Activated B cell treated with CpG ODN at 0.5 μM for 24 hours (primary cell): ENCODE results near the gene ARHGAP42. TPM values are rescaled to one million over a fixed set of nuclear protein-coding genes. Genes with fewer than 3 reads are reported as not detected.

ENCODE experiments used
- ATAC-seq: fragments of 200-7000 bp; cut with Tn5 transposase; one replicate; pipeline ENCODE4 v1.10.0; 2021; ENCODE audit warnings: low read depth, mild to moderate bottlenecking, moderate library complexity
- CTCF ChIA-PET: fragments of 350-600 bp; sonication (Branson Sonifier 250); formaldehyde crosslinking; loops from one replicate; lab custom pipeline; 2021; ENCODE audit warnings: antibody characterized with exemption; lab: Charles Lee
- POLR2A ChIA-PET: fragments of 350-600 bp; sonication (Branson Sonifier 250); formaldehyde crosslinking; loops from one replicate; lab custom pipeline; 2021; ENCODE audit warnings: antibody characterized with exemption; lab: Charles Lee
- DNase-seq: peaks from one replicate; pipeline ENCODE4 v3.0.0; 2022
- H3K27ac Mint-ChIP-seq: one replicate; pipeline ENCODE4 v1.8.0; 2020; ENCODE audit warnings: mixed read lengths
- H3K27me3 Mint-ChIP-seq: one replicate; pipeline ENCODE4 v1.8.0; 2021; ENCODE audit warnings: mixed read lengths
- H3K36me3 Mint-ChIP-seq: one replicate; pipeline ENCODE4 v1.8.0; 2021; ENCODE audit warnings: low read depth, mixed read lengths
- H3K4me1 Mint-ChIP-seq: one replicate; pipeline ENCODE4 v1.8.0; 2021; ENCODE audit warnings: mixed read lengths
- H3K4me3 Mint-ChIP-seq: one replicate; pipeline ENCODE4 v1.8.0; 2020; ENCODE audit warnings: mild to moderate bottlenecking, mixed read lengths
- H3K9me3 Mint-ChIP-seq: one replicate; pipeline ENCODE4 v1.8.0; 2020; ENCODE audit warnings: mixed read lengths
- CTCF ChIP-seq: fragments of 200-600 bp; IDR thresholded peaks from one replicate; pipeline ENCODE4 v1.8.0; 2022; ENCODE audit warnings: antibody characterized with exemption, mild to moderate bottlenecking
- intact Hi-C: fragments of 100-400 bp; cut with micrococcal nuclease; formaldehyde crosslinking; loops from one replicate; pipeline ENCODE4 v1.15.1; 2024
- total RNA-seq: library from RNA; stranded (reverse); gene quantifications from 2 replicates; pipeline ENCODE4 v1.2.3, GENCODE V29; 2022

Gene ARHGAP42
- total RNA-seq, 1 donor from 2014 or later = 4.9 TPM

GRCh38 chr11:100841711-100842407 lies 154.8 kb downstream of the ARHGAP42 start:
- ATAC-seq (no peak), DNase-seq (no peak)
- no peaks in the 10 kb centered on the region for H3K27me3 Mint-ChIP-seq
- TF ChIP-seq CTCF = no peak
- POLR2A ChIA-PET = no interaction called here
- CTCF ChIA-PET = interaction anchor here (0.7 kb wide), 1 partner anchor 264 kb away, joined by 3 read pairs; no protein-coding TSS in a partner anchor
- no peak overlapping the region for H3K4me3 Mint-ChIP-seq
- H3K9me3 Mint-ChIP-seq = no peaks in the 10 kb centered on the region
- H3K27ac Mint-ChIP-seq = no peak overlapping the region
- intact Hi-C loops = no loop called here
- no peaks in the 10 kb centered on the region for H3K4me1 Mint-ChIP-seq
- H3K36me3 Mint-ChIP-seq = no peaks in the 10 kb centered on the region

- DNase-seq = no peak
- CTCF ChIA-PET = interaction anchor here (1.7 kb wide), 2 partner anchors 165 to 271 kb away, joined by 3 to 5 read pairs; no protein-coding TSS in a partner anchor
- POLR2A ChIA-PET = no interaction called here
- Mint-ChIP-seq H3K4me1 (no peaks in the 10 kb centered on the region), H3K27me3 (no peaks in the 10 kb centered on the region), H3K27ac (no peak overlapping the region), H3K36me3 (no peaks in the 10 kb centered on the region), H3K4me3 (no peak overlapping the region), H3K9me3 (no peaks in the 10 kb centered on the region)
- intact Hi-C loops = no loop called here
- no peak for ATAC-seq
- no peak for TF ChIP-seq CTCF
These were observed 160.7 kb downstream of the ARHGAP42 start for GRCh38 chr11:100847696-100848216.

- no peak for TF ChIP-seq CTCF
- intact Hi-C loops = no loop called here
- ChIA-PET POLR2A (no interaction called here), CTCF (interaction anchor here (1.7 kb wide), 2 partner anchors 167 to 272 kb away, joined by 3 to 5 read pairs; no protein-coding TSS in a partner anchor)
- DNase-seq (no peak), ATAC-seq (no peak)
- Mint-ChIP-seq H3K9me3 (no peaks in the 10 kb centered on the region), H3K4me1 (no peaks in the 10 kb centered on the region), H3K27ac (no peak overlapping the region), H3K27me3 (no peaks in the 10 kb centered on the region), H3K36me3 (no peaks in the 10 kb centered on the region), H3K4me3 (no peak overlapping the region)
These were observed 162.2 kb downstream of the ARHGAP42 start for GRCh38 chr11:100849009-100849900.

- ATAC-seq = no peak
- intact Hi-C loops = no loop called here
- POLR2A ChIA-PET = no interaction called here
These were observed 162.8 kb downstream of the ARHGAP42 start for GRCh38 chr11:100849901-100850235.

More at GRCh38 chr11:100849901-100850235, 162.8 kb downstream of the ARHGAP42 start:
- H3K4me1 Mint-ChIP-seq = no peaks in the 10 kb centered on the region
- no peaks in the 10 kb centered on the region for H3K36me3 Mint-ChIP-seq
- H3K27ac Mint-ChIP-seq = no peak overlapping the region
- no peak for TF ChIP-seq CTCF
- CTCF ChIA-PET = no interaction called here
- H3K27me3 Mint-ChIP-seq = no peaks in the 10 kb centered on the region
- H3K9me3 Mint-ChIP-seq = no peaks in the 10 kb centered on the region
- no peak for DNase-seq
- H3K4me3 Mint-ChIP-seq = no peak overlapping the region
